ENCODE data around the gene ATXN10.

DNA sequence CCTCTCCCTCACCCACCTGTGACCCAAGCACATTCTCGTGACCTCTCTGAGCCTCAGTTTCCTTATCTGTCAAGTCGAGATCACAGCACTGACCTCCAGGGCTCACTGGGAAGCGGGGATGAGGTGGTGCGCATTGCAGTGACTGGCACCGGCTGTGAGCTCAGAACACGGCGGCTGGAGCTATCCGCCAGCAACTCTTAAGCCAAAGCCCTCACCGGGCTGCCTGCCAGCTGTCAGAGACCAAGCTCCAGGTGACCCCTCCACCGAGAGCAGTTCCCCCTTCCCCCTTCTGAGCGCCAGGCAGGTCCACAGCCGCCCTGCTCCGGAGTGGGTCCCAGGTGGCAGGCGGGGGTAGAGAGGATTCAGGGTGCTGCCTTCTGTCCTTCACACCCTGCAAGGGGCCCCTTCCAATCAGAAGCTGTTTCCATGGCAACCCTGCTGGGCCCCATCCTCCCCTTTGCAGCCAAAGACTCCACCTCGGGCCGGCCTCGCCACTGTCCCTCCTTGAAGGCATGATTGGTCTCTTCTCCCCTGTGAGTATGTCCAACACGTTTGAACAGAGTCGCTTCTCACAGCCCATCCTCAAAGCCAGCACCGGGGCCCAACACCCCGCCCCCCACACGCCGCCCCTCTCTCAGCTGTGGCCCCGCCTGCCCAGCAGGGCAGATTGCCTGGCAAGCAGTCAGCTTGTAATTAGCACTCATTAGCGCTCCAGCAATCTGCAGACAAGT lies 206.6 kb downstream of the ATXN10 start:
- no peak for TF ChIP-seq BCLAF1 (IDR thresholded peaks at IDR 0.05)
- TF ChIP-seq ZNF217 (IDR thresholded peaks at IDR 0.05), result no peak
- no peak for TF ChIP-seq SMAD1 (IDR thresholded peaks at IDR 0.05; ENCODE audit: low read depth, partially characterized antibody)
- no peak for TF ChIP-seq NR2F1 (conservative IDR thresholded peaks at IDR 0.05)
- no peak for TF ChIP-seq BACH1 (IDR thresholded peaks at IDR 0.05; ENCODE audit: borderline replicate concordance)
- TF ChIP-seq MEF2B (IDR thresholded peaks at IDR 0.05; ENCODE audit: partially characterized antibody, poor library complexity, severe bottlenecking), result no peak
- TF ChIP-seq, protein P1, sequence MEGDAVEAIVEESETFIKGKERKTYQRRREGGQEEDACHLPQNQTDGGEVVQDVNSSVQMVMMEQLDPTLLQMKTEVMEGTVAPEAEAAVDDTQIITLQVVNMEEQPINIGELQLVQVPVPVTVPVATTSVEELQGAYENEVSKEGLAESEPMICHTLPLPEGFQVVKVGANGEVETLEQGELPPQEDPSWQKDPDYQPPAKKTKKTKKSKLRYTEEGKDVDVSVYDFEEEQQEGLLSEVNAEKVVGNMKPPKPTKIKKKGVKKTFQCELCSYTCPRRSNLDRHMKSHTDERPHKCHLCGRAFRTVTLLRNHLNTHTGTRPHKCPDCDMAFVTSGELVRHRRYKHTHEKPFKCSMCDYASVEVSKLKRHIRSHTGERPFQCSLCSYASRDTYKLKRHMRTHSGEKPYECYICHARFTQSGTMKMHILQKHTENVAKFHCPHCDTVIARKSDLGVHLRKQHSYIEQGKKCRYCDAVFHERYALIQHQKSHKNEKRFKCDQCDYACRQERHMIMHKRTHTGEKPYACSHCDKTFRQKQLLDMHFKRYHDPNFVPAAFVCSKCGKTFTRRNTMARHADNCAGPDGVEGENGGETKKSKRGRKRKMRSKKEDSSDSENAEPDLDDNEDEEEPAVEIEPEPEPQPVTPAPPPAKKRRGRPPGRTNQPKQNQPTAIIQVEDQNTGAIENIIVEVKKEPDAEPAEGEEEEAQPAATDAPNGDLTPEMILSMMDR (IDR thresholded peaks at IDR 0.05 in 2 of 3, conservative IDR thresholded peaks at IDR 0.05 in 1 of 3; ENCODE audit: control insufficient read depth in 2 of 3, extremely low read depth in 1 of 3, insufficient read depth in 1 of 3, low read depth in 3 of 3, low read length in 3 of 3), result no peak

Data from GM12878 (cell line).